Measurements from ENCODE around the gene ARPC1A.
"Not testable (repeated sequence)": the region's sequence is repeated elsewhere in the genome, so short reads cannot be mapped to it uniquely, and the experiment has no call there.

Gene ARPC1A

DNA sequence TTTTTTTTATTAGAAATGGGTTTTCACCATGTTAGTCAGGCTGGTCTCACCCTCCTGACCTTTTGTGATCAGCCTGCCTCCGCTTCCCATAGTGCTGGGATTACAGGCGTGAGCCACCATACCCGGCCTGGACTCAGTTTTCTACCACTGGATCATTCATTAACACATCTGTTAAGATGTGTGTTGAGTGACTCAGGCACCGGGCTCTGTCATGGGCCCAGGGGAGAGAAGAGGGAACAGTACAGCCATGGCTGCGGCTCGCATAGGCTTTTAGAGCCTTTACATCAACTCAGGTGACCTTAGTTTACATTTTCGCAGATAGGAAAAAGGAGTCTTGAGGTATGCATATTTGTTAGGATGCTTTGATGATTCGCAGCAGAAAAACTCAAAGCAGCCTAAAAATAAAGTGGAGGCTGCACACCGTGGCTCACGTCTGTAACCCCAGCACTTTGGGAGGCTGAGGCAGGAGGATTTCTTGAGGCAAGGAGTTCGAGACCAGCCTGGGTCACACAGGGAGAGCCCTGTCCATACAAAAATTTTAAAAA, 45.8 kb downstream of the ARPC1A start:
- no peak for DNase-seq

DNA sequence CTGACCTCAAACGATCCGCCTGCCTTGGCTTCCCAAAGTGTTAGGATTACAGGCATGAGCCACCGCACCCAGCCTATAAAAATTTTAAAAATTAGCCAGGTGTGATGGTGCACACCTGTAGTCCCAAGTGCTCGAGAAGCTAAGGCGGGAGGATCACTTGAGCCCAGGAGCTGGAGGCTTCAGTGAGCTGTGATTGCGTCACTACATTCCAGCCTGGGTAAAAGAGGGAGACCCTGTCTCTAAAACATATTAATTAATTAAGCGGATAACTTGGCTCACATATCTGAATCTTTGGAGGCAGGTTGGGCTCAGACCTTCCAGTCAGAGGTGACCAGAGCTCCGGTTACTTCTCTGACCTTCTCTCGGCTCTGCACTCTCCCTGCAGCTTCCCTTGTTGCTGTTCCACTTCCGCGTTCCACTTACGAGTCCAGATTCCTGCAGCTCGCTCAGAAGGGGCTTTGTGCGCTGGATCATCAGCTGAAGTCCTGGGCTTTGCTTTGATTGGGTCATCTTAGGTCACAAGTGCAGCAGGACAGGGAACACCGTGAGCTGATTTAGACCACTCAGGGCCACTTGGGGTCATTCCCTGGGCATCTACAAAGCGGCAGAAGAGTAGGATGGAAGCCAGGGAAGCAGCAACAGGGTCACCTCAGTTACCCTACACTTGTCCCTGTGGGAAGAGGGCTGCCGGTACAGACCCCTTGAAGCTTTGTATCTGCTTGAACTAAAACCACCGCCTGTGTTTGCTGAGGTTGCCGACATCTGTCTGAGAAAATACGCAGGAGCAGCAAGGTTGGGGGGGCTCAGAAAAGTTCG, 46.8 kb downstream of the ARPC1A start:
- DNase-seq, result no peak

DNA sequence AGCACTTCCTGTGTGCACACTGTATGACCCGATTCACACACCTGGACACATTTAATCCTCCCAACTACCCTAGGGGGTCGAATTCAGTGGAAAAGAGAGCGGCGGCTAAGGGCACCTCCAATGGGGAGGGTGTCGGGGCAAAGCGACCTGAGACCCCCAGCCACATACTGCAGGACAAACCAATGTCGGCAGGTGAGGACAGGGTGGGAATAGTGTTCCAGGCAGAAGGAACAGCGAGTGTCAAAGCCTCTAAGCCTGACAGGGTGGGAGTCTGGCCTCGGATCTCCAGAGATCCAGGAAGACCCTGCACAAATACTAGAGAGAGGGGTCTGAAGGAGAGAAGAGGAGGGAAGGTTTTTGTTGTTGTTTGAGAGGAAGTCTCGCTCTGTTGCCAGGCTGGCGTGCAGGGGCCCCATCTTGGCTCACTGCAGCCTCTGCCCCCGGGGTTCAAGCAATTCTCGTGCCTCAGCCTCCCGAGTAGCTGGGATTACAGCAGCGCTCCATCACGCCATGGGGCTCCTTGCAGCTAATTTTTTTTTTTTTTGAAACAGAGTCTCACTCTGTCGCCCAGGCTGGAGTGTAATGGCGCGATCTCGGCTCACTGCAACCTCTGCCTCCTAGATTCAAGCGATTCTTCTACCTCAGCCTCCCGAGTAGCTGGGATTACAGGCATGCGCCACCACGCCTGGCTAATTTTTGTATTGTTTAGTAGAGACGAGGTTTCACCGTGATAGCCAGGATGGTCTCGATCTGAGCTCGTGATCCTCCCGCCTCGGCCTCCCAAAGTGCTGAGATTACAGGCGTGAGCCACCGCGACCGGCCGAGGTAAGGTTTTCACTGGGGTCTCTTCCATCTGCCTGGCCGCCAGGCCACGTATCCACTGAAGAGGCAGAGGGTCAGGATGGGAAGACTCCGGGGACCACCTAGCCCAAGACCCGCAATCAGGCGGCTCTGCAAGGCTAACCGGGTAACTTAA, 47.7 kb downstream of the ARPC1A start:
- DNase-seq, result no peak

DNA sequence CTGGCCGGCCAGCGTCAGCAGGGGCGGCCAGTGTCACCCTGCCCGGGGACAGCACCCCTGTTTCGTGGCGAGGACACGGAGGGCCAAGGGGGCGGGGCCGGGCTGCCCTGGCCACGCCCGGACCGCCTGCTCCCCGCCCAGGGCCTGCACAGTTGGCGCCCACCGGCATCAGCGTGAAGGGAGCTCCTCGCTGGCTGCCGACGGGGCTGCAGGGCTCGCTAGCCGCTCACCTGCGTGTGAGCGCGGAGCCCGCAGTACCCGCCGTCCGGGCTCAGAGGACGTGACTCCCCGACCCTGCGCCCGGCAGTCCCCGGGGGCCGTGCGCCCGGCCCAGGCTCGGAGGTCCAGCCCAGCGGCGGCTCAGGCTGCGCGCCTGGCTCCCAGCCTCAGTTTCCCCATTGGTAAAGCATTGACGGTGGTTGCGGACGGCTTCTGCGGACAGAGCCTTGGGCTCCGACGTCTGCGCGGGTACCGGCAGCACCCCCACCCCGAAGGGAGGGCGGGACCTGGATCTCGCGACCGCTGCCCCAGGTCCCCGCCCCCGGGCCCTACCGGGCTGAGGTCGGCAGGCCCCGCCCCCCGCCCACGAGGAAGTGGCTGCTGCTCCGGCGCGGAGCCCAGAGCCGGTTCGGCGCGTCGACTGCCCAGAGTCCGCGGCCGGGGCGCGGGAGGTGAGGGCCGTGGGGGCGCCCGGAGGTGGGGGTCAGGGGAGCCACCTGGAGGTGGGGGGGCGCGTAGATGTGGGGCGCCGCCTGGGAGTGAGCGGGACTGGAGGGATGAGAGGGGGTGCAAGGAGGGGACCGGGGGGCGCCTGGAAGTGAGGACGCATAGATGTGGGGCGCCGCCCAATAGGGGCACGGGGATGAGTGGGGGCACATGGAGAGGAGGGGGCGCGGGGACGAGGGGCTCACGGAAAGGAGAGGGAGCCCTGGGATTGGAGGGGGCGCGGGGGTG, 48.7 kb downstream of the ARPC1A start, which contains the start of gene ARPC1B:
TSS of gene ARPC1B (plus strand) at position 620 of the 954 bp plus-strand sequence. CDS start 10,985 bp downstream, outside the sequence.
- DNase-seq, result peak; percentile 76

DNA sequence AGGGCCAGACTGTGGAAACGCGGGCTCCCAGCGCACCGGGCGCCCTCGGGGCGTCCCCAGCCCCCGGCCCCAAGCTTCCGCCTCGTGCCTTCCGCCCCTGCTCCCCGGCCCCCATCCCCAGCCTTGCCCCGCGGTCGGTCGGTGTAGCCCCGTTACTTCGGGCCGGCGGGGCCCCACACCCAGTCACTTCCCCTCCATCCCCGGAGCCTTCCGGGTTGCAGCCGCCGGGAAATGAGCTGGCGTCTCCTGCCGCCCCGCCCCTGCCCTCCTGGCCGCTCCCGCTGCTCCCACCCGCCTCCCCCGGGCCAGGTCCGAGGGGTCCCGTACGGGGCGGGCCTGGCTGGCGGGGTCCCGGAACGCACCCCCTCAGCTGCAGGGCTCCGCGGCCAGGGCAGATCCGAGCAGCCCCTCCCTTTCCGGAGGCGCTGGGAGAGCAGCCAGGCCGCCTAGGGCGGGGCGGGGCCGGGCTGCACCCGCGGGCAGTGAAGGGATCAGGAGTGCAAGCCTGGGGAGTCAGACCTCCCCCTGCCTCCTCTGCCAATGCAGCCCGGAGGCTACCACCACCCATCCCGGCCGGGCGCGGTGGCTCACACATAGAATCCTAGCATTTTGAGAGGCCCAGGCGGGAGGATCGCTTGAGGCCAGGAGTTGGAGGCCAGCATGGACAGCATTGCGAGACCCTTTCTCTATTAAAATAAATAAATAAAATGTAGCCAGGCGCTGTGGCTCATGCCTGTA, 49.5 kb downstream of the ARPC1A start:
- DNase-seq, result peak; percentile 40

DNA sequence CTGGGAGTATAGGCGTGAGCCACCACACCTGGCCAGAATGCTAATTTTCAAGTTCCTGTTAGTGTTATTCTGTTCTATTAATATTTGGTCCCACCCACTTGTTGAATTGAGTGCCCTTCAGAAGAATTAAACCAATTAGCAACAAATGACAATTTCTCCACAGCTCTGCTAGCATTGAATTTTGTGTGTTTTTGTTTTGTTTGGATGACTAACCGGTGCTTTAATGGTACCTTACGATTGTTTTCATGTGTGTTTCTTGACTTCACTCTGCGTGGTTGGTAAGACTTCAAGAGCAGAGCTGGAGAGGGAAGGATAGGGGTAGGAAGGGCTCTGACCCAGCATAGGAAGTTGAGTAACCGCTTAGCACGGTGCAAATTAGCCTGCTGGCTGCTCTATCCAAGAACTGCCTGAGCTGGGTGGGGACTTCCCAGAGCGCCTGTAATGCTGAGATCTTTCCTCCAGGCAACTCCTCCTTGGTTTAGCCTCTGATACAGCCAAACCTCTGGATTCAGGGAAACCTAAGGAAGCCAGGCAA, 53.4 kb downstream of the ARPC1A start:
- DNase-seq, result no peak

DNA sequence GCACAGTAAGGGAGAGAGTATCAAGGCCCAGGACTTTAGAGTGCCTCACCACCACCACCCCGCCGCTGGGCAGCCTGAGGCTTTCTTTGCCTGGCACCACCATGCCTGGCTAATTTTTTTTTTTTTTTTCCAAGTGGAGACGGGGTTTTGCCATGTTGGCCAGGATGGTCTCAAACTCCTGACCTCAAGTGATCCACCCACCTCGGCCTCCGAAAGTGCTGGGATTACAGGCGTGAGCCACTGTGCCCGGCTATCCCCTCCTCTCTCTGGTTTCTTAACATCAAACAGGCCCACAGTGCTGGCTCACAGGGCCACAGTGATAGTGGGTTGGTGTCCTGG, 54.0 kb downstream of the ARPC1A start:
- DNase-seq, result not testable (repeated sequence)

DNA sequence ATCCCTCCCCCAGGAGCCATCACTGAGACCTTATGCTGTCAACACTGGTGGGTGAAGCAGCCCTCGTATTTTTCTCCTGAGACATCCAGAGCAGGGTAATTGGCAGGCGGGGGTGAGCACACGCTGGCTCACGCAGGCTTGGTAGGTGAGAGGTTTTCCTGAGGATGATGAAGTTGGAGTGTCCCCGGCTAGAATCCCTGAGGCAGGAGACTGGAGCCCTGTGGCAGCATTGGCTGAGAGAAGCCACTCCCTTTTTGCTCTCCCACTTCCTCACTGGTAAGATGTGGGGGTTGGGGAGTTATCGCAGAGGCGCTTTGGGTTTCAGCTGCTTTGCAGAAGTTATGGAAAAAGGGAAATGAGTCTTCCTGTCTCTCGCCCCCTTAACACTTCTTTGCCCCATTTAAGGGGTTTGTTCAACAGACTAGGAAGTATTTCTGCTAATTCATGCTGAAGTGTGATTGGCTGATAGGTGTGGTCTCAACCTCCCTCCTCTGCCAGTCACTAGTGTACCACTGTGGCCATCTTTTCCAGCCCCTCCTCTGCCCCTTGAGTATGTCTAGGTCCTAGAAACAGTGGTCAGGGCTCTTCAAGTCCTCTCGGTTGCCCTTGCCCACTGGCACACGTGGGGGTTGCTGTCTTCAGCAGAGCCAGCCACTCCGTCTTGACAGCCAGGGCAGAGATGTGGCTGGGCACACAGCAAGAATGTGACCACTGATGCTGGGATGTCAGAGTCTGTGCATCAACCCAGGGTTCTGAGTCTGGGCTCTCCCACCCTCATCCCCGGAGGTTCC, 54.5 kb downstream of the ARPC1A start:
- DNase-seq, result no peak

DNA sequence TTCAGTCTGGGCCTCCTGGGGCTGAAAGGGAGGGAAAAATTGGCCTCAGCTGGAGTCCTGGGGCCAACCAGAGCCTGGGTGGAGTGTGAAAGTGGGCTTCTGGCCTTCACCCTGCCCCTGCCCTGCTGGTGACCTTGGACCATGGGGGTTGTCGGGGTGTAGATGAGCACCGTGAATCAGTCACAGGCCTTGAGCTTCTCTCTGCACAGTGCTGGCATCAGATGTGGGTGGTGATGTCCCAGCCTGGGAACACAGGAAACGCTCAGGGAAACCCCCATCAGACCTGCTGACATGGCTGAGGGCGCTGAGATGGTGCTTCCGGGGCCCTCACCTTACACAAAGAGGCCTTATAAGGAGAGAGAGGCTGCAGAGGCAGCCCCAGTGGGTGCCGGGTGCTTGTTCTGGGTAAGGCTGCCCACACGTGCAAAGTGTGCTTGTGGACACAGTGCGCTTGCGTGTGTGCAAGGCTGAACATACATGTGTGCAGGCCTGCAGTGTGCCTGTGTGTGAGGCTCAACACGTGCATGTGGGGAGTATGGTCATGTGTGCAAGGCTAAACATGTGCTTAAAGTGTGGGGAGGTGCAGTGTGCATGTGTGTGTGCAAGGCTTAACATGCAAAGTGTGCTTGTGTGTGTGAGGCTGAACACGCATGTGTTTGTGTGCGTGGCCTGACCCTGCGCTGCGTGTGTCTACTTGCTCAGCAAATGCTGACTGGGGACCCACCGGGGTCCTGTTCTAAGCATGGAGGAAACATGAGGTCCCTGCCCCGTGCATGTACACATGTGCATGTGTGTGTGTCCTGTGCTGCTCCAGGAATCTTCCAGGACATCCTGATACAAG, 55.3 kb downstream of the ARPC1A start:
- DNase-seq, result peak; percentile 84

DNA sequence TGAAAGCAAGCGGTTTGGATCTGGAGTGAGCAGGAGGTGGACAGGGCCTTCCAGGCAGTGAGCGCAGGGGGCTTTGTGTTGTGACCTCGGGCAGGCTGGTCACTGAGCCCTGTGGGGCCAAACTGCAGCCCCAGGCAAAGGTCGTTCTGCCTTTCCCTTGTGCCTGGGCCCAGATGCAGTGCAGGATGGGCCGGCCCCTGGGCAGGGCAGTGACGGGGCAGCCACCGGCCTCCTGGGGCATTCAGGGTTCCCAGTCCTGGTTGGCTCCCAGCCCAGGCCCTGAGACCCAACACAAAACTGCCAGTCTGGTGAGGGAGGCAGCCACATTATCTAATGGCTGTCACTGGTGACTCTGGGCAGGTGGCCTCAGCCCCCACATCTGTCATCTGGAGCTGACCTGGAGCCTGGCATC, 56.0 kb downstream of the ARPC1A start:
- no peak for DNase-seq

DNA sequence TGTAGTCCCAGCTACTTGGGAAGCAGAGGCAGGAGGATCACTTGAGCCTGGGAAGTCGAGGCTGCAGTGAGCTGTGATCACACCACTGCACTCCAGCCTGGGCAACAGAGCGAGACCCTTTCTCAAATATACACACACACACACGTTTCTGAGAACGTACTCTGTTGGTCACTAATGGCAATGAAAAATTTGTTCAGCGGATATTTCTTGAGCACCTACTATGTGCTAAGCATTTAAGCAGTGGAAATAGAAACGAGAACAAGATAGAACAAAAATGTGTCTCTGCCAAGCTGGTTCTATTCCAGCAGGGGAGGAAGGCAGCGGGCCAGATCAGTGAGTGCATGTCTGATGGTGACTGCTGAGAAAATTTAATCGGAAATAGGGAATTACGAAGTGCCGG, 57.5 kb downstream of the ARPC1A start:
- DNase-seq, result no peak

DNA sequence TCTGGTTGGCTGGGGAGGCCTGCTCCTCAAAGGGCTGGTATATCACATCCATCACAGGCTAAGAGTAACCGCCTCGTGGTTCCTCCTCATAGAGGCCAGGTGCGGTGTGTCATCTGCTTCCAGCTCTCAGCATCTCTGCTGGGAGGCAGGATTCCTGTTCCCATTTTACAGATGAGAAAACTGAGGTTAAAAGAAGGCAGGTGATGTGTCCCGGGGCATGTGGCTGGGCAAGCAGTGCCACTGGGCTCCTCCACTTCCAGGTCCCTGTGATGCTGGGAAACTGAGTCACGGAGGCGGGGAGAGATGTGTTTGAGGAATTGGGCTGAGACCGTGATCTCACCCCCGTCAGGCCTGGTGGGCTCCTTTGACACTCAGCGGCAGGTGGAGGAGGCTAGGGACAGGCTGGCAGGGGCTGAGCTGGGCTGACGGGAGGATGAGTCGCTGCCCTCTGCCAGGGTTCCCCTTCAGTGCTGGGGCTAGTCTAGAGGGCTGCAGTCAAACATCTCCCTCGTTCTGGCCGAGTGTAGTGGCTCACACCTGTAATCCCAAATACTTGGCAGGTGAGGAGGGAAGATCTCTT, 58.2 kb downstream of the ARPC1A start:
- no peak for DNase-seq

DNA sequence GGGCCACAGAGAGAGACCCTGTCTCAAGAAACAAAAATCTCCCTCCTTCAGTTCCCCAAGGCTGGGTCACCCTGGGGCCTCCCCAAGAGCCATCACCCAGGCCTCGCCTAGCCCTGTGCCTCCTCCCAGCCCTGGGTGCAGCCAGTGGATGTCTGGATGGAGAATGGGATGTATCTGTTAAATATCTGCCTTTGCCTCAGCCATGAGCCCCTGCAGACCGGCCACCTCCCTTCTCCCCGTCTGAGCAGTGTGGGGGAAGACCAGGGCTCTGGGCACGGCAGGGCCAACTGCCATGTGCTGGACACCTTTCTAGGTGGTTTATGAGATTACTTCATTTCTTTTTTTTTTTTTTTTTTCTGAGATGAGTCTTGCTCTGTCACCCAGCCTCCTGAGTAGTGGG, 58.8 kb downstream of the ARPC1A start:
- no peak for DNase-seq

DNA sequence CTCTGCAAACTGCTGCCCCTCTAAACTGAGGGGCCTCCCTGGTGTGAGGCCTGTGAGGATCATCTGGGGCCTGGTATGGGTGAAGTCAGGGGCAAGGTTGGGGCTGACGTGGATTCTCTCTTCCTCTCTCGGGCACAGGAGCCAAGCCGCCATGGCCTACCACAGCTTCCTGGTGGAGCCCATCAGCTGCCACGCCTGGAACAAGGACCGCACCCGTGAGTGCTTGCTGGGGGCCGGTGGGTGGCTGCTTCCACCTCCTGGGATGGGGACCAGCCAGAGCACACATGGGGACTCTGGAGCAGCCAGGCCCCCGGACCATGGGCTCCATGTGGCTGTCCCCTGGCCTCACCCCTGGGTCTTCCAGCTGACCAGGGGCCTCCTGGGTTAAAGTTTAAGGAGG, 59.9 kb downstream of the ARPC1A start:
- DNase-seq, result no peak

DNA sequence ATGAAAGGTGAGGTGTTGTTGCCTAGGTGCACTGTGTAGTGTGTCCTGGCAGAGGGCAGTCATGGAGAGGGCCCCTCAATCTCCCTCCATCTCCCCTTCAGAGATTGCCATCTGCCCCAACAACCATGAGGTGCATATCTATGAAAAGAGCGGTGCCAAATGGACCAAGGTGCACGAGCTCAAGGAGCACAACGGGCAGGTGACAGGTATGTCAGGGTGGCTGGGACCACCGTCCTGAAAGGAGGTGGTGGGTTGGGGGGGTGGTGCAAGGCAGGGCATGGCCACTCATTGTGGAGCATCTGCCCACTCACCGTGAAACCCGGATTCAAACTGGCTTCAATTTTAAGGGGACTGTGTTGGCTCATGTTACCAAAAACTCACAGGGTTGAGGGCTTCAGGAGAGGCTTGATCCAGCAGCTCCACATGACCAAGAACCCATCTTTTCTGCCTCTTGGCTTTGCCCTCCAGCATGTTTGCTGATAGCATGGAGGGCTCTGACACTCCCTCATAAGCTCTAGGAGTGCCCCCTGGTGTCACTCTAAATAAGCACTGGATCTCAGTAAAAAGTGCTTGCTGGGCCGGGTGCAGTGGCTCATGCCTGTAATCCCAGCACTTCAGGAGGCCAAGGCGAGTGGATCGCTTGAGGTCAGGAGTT, 61.0 kb downstream of the ARPC1A start:
- DNase-seq, result no peak

DNA sequence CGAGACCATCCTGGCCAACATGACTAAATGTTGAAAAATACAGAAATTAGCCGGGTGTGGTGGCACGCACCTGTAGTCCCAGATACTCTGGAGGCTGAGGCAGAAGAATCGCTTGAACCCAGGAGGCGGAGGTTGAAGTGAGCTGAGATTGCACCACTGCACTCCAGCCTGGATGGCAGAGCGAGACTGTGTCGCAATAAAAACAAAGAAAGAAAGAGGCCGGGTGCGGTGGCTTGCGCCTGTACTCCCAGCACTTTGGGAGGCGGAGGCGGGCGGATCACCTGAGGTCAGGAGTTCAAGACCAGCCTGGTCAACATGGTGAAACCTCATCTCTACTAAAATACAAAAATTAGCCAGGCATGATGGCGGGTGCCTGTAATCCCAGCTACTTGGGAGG, 61.5 kb downstream of the ARPC1A start:
- not testable (repeated sequence) for DNase-seq

DNA sequence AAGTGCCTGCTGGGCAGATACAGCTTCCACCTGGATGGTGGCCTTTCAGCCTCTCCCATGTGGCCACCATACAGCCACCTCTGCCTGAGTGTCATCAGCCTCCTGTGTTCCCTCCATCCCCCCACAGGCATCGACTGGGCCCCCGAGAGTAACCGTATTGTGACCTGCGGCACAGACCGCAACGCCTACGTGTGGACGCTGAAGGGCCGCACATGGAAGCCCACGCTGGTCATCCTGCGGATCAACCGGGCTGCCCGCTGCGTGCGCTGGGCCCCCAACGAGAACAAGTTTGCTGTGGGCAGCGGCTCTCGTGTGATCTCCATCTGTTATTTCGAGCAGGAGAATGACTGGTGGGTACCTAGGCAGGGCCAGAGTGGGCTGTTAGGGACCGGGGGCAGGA, 62.2 kb downstream of the ARPC1A start:
- DNase-seq, result no peak

DNA sequence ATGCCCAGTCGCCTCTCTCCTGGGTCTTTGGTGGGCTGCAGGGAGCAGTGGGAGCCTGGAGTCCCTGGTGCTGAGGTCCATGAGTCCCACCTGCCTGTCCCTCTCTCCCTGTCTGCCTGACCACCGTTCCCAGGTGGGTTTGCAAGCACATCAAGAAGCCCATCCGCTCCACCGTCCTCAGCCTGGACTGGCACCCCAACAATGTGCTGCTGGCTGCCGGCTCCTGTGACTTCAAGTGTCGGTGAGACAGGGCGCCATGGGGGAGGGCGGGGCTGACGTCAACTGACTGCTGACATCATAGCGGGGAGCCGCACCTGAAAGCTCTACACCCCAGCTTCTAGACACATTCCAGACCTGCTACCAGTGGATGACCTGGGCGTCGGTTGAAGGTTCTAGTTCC, 64.1 kb downstream of the ARPC1A start:
- DNase-seq, result no peak

Measured in activated CD4-positive, alpha-beta T cell treated with anti-CD3 and anti-CD28 coated beads for 1 hour (primary cell).